ENCODE results near the gene BLOC1S2.
"Not testable (repeated sequence)": the region's sequence is repeated elsewhere in the genome, so short reads cannot be mapped to it uniquely, and the experiment has no call there.

Gene BLOC1S2

DNA sequence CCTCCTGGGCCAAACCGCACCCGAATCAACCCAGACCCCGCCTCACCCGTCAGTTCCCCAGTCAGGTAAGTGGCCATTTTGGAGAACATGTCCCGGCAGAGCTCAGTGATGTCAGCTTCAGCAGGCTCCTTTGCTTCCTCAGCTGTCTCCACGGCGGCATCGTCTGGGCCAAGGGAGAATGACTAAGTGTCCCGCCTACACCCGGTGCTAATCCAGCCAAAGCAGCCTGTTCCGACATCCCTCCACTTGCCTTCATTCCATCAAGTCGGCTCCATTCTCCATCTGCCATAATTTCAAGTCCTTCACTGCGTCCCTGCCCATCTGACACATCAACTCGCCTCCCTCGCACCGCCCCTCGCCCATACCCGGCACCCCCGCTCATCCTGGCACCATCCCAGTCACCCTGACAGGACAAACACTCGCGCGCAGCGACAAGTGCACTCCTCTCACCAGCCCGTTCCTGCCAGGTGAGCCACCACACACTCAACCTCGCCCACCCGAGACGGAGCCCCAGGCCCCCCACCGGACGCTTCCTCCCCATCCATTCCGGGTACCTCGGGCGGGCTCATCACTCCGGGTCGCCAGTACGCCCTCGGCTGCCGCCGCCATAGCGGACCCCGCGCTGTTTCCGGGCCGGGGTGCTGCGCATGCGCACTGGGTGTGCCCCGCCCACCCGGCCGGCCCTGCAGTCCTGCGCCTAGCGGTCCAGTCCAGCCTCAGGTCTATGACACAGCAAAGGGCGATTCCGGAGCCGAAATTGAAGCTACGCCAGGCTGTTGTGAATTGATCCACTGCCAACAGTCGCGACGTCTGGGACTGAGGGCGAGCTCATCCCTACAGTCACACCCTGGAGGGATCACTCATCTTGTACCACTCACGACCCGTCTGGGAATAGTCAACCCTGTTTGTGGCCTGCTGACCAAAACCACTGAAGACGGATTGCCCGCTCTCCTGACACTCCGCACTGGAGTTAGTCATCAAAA, at the start of gene BLOC1S2:
TSS of gene BLOC1S2 (minus strand) at position 630 of the 983 bp plus-strand sequence. CDS start at position 609, 21 bp downstream.
- DNase-seq, result peak; percentile 83

DNA sequence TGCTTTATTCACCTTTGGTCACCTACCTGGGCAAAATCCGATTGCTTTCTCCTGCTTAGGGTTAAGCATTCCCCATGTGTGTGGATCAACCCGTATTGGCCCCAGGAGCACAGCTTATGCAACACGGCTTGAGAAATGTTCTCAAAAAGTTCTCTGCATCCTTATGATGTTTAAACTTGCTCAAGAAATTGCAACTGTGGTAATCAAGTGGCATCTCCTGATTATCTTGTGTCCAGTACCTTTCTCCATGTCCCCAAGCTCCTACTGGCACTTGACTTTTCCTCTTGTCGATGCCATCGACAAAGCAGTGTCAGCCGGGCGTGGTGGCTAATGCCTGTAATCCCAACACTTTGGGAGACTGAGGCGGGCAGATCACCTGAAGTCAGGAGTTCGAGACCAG, 48.3 kb upstream of the BLOC1S2 start:
- DNase-seq, result no peak

DNA sequence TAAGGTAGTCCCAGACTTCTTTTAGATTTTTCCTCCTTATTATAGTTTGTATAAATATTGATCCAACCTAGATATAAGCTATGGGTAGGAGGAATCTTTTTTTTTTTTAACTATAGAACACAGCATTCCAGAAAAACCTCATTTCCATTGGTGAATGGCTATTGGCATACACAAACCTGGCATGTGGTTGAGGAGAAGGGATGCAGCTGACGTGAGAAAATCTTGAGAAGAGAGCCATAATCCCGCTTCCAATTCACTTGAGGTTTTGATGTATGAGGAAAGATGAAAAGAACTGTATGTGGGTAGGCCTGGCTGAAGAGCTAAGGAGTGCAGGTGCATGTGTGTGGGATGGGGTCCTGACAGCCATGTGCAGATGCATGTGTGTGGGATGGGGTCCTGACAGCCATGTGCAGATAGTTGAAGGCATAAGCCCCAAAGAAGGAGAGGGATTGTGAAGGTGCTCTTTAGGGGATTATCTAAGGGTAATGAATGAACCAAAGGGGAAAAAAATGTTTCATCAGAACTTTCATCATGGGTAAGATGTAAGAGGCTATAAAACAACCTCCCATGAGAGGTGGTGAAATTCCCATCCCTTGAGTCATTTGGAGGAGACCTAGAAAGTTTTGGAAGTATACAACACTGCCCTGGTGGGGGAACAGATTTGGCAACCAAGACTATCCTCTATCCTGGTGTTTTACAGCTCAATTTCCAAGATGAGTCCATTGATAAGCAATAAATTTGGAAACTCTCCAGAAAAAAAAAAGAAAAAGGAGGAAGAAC, 47.4 kb upstream of the BLOC1S2 start:
- DNase-seq, result no peak

DNA sequence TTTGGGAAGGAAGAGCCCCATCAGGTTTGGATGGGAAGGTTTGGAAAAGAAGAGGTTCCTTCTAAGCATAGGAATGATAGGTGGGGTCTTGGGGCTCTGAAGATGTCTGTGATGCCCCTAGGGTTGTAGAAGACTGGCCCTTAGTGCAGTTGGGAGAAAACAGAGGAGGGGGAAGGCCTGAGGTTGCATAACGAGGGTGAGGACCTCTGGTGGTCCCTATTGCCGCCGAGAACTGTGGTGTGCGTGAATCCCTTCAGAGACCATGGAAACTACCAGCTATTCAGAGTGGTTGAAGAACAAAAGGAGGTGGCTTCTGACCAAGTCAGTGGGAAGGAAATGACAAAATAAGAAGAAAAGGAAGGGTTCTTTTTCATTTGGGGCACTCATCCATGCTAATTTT, 46.6 kb upstream of the BLOC1S2 start:
- DNase-seq, result no peak

DNA sequence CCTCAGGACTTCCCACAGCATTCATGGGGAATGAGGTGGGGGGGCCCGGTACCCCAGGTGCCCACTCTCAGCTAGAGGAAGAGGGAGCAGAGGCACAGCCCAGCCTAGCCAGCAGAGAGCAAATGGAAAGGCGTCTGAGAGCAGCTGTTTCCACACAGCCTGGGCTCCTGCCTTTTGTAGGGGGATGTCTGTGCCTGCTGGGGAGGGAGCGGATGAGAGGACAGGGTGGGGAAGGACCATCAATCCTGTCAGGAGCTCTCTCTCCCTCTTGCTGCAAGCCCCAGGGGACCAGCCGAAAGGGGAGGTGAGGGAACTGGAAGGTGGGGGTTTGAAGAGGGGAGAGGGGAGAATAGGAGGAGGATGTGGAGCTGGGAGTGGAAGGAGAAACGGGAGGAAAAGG, 43.6 kb upstream of the BLOC1S2 start, which contains the start of gene PKD2L1:
TSS of gene PKD2L1 (minus strand) at position 150 of the 400 bp plus-strand sequence. CDS start at position 25, 125 bp downstream.
- no peak for DNase-seq

DNA sequence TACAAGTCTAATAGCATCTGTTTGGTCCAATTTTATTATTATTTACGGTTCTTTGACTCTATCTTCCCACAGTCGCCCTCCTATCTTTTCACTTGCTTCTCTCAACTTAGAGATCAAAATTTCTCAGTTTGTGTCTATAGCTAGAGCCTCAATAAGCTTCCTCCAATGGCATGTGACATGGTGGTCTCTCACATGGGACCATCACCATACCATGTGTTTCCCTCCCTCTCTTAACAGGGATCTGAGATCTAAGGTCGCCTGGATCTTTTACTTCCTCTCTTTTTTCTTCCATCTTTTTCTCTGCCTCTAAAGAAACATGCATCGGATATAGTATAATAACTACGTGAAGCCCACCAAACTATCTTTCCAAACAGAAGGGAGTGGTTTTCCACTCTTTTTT, 41.7 kb upstream of the BLOC1S2 start:
- no peak for DNase-seq

DNA sequence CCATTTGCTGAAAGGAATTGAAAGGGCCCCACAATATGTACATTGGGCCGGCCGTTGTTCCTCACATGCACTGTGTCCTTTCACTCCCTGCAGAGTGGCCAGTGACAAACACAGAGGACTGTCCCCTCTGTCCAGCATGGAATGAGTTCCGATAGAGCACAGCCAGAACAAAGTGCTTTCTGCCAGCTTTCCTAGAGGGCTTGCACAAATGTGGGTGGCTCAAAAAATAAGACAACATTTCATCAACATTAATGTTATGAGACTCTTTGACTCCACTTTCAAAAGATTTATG, 41.2 kb upstream of the BLOC1S2 start:
- DNase-seq, result no peak

DNA sequence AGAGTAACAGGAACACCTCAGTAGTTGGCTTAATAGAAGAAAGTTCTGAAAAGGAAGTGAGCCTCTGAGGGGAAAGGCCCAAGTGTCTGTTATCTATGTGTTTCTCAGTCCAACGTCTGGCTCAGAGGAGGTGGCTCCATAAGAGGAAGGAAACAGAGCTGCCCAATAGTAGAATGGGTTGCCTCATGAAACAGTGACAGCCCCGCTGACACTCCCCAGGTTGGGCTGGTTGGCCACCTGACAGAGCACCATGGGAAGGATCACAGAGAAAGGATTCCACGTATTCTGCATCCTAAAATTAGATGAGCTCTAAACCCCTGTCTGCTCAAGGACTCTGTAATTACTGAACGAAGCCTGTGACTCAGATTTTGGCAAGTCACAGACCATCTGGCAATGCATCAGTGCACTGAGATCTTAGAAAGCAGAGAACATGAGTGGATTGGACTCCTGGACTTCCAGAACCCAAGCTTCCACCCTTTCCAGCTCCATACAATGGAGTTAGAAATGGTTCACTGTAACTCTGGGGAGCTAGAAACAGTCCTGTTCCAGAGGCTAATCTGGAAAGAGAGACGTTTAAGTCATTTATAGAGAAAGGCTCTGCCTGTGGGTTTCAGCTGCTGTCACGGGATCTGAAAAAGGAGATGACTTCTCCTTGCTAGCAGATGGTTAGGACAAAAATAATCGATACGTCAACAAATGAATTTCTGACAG, 40.7 kb upstream of the BLOC1S2 start:
- DNase-seq, result no peak

DNA sequence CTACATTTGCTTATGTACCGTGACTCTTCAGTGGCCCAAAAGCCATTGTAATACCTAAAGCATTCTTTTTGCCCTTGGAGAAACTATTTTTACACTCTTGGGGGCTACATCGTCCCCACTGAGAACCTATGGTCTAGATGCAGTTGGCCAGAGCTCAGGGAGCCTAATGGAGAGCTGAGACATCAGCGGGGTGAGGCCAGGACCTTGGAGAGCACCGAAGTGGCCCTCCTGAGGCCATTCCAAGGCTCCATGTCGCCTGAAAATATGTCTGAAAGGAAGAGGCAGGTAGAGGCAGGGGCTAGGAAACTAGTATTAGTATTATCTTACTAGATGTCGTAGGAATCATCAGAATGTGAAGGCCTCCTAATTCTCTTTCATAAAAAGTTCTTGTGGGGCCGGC, 38.7 kb upstream of the BLOC1S2 start:
- DNase-seq, result no peak

DNA sequence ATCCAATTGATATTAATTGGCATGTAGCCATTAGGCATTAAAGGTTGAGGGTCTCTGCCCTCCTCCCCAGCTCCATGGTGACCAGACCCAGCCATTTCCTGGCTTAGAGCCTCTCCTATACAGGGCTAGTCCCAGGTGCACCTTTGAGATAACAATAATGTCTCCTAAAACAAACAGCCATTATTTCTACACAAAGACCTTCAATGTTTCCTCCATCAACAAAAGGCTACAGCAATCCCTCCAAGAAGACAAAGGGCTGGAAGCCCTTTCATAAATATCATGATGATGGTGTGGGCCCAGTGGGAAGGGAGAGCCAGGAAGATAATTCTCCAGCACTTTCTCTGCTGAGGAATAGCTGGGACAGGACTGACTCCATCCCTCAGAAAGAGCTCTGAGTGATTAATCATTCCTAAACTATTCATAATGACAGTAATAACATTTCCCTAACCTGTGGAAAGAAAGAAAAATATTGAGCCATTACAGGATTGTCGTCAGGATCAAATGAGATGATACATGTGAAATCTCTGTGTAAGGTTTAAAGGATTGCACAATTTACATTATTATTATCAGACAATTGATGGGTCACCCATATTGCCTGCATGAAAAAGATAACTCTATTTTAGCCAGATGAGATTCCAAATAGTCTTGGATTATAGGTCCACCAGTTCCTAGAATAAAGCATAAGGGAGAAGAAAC, 33.4 kb upstream of the BLOC1S2 start:
- DNase-seq, result no peak

DNA sequence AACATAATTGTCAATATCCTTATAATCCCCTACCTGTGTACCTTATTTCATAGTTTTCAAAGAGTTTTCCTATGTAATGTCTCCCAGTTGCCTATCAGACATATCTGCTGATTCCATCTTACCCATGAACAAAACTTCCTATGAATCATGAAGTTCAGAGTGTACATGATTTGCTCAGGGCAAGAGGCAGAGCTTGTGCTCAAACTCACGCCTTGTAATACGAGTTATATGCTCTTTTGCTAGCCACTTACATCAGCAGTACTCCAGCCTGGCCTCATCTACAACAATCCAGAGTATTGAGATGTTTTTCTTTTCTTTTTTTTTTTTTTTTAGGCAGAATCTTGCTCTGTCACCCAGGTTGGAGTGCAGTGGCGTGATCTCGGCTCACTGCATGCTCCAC, 31.7 kb upstream of the BLOC1S2 start:
- no peak for DNase-seq

DNA sequence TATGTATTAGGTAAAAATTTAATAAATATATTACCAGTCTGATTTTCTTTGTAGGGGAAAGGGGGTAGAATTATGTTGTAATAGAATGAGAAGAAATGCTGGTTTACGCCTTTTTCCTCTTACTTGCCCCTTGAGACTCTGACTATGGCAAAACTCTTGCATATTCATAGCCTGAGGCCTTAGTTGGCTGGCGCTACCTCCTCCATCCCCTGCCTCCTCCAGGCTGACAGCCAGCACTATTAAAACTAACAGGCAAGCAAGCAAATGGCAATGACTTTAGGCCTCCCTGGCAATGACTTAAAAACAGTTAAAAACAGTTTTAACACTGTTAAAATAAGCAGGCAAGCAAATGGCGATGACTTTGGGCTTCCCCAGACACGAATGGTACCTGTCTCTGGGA, 29.1 kb upstream of the BLOC1S2 start:
- no peak for DNase-seq

DNA sequence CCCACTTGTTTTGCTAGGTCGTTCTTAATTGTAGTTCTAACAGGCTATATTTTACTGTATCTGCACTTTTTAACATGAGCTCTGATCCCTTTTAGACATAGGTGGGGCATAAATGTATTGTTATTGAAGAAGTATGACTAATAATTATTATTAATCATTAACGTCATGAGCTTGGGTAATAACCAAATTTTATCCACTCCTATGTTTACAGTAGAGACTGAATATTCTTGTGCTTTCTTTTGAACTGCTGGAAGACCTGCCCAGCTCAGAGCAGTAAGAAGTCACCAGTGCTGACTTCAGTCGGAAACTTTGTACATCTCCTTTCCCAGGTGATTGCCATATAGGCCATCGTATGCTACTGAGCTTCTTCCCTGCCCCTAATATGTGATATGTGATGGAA, 24.8 kb upstream of the BLOC1S2 start:
- no peak for DNase-seq

DNA sequence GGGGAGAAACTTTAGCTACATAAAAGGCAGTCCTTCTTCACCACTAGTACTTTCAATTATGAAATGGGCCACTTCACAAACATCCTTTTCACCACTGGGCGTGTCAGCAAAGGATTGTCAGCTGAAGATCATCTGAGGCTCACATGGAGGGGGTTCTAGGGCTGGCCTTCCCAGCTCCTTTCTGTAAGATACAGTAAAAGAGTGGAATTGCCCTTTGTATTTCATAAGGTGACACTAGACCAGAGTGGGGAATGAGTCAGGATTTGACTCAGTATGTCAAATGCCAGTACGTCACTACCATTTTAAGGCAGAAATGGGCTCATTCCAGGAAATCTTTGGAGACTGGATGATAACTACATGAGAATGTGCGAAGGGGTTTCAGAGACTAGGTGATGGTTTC, 21.2 kb upstream of the BLOC1S2 start:
- no peak for DNase-seq

DNA sequence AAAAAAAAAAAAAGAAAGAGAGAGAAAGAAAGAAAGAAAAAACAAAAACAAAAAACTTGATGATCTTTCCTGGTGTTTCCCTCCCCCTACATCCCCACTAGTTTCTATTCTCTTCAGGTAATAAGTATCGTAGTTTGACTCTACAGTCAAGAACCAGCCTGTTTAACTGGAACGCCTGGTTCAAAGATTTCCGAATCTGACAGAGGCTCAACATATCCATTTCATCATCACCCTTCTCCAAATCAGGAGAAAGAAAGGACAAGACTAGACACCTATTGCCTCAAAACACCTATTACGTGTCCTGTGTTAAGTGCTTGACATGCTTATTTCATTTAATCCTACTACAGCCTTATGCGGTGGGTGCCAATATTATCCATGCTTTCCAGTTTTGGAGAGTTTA, 20.4 kb upstream of the BLOC1S2 start:
- no peak for DNase-seq

DNA sequence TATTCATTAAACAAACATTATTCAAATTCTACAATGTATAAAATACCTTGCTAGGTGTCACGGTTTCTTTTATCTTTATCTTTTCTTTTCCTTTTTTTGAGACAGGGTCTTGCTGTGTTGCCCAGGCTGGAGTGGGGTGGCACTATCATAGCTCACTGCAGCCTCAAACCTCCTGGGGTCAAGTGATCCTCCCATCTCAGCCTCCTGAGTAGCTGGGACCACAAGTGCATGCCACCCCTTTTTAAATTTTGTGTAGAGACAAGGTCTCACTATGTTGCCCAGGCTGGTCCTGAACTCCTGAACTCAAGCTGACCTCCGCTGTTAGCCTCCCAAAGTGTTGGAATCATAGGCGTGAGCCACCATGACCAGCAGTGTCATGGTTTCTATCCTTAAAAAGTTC, 17.9 kb upstream of the BLOC1S2 start:
- no peak for DNase-seq

DNA sequence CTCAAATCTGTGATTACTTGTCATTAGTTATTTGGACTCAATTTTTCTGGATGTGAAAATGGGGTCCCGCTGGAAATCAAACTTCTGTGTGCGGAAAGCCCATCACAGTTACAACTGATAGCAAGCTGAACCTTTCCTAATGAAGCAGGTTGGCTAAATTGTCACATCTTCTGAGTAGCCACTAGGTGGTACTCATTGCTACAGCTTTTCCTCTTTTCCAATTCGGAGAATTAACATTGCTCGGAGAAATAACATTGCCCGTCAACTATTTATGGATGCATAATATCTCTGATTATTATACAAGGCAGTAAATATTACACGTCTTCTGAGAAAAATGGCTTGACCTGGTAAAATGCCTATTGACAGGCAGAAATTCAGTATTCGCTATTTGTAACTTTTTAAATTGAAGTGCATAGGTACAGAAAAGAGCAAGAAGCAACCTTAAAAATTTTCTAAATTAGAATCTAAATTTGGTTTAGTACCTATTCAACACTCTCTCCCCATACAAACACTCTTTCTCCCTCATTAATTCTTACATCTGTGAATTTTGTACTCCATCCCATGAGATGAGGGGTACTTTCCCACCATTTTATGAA, 17.3 kb upstream of the BLOC1S2 start:
- DNase-seq, result no peak

DNA sequence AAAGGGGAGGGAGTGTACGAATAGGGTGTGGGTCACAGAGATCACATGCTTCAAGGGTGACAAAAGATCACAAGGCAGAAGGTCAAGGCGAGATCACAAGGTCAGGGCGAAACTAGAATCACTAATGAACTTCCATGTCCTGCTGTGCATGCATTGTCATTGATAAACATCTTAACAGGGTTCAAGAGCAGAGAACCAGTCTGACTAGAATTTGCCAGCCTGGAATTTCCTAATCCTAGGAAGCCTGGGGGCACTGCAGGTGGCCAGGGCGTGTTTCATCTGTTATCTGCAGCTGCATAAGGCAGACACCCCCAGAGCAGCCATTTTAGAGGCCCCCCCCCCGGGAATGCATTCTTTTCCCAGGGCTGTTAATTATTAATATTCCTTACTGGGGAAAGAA, 14.6 kb upstream of the BLOC1S2 start:
- DNase-seq, result not testable (repeated sequence)

DNA sequence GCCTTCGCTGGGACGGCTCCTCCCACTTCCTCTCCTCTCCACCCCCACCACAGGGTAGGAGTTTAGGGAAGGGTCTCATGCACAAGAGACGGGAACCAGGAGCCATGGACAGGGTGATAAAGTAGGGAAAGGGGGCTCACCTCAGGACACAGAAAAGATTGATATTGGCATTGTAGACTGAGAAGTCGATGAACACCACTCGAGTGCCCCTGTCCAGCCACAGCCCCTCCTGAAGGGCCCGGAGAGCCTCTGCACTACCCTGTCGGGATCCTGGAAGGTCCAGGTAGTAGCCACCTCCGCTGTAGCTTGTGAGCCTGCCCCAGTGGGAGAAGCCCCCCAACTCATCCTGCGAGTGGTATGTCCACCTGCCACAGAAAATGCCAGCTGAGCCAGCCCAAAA, 10.8 kb upstream of the BLOC1S2 start:
- DNase-seq, result no peak

DNA sequence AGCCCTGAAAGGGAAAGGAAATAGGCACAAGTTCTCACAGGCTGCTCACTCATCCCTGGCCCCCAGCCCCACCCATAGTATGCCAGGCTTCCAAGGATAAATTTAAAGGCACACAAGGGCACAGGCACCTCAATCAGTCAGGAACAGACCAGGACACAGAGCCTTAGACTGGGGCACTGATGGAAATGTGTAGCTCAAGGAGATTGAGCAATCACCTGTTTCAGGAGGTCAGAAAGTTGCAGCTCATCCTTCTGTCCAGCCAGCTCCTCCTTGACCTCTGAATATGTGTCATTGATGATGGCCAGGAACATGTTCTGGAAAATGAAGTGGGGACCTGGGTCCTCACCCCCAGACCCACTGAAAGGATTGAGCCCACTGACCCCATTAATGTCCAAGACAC, 6.6 kb upstream of the BLOC1S2 start:
- no peak for DNase-seq

DNA sequence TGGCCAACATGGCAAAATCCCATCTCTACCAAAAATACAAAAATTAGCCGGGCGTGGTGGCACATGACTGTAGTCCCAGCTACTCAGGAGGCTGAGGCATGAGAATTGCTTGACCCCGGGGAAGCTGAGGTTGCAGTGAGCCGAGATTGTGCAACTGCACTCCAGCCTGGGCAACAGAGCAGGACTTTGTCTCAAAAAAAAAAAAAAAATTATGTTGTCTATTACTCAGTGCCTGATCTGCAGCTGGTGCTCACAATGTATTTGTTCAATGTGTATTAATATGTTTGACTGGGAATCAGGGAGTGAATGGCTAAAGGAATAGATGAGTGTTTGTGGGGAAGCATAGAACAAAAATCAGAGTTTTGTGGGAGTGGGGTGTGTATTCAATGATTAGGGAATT, 5.8 kb upstream of the BLOC1S2 start:
- not testable (repeated sequence) for DNase-seq

DNA sequence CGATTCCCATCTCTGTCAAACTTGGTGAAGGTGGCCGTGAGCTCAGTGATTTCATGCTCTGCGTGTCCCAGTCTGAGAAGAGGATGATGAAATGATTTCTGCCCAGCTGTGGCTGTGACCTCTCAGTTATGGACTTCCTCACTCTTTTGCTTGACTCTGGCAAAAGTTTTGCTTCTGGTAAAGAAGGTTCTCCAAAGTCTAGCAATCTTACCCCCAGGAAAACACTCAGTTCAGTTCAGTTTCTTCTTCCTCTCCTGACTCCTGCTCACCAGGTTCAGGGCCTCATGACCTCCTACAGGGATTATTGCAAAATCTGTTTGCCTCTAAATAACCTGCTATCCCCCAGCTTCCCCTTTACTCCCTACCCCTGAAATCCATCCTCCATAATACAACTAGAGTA, 4.9 kb upstream of the BLOC1S2 start:
- no peak for DNase-seq
